Measurements from ENCODE around the gene OR5D16. TPM values are rescaled to one million over a fixed set of nuclear protein-coding genes. Genes with fewer than 3 reads are reported as not detected.
"Not testable (repeated sequence)": the region's sequence is repeated elsewhere in the genome, so short reads cannot be mapped to it uniquely, and the experiment has no call there.

The OR5D16 gene
- total RNA-seq, 1 donor from 2014 or later, result not detected

- no peaks in the 10 kb centered on the region for H3K36me3 Mint-ChIP-seq (ENCODE audit: low read depth, unreplicated experiment)
Measured at GRCh38 chr11:55849037-55849436, 10.5 kb downstream of the OR5D16 start.

GRCh38 chr11:55852141-55852540 lies 13.6 kb downstream of the OR5D16 start:
- Histone ChIP-seq H3K36me3 (ENCODE audit: insufficient read depth, low read length) (no peaks in the 10 kb centered on the region), H3K27me3 (ENCODE audit: insufficient read depth, low read length) (no peaks in the 10 kb centered on the region), H3K9me3 (ENCODE audit: insufficient read depth, low read depth, low read length) (no peaks in the 10 kb centered on the region), H2AFZ (ENCODE audit: low read depth, low read length) (no peak overlapping the region), H3K4me3 (ENCODE audit: insufficient read depth, low read depth, low read length) (no peak overlapping the region), H3K27ac (ENCODE audit: low read depth, low read length) (no peak overlapping the region), H3K4me1 (ENCODE audit: insufficient read depth, low read length) (no peaks in the 10 kb centered on the region), H3K79me2 (ENCODE audit: insufficient read depth, low read length) (no peaks in the 10 kb centered on the region), H3K4me2 (ENCODE audit: low read length) (no peak overlapping the region), H3K9ac (ENCODE audit: low read length) (no peak overlapping the region), H4K20me1 (ENCODE audit: insufficient read depth, low read length) (no peaks in the 10 kb centered on the region)
- TF ChIP-seq CTCF (IDR thresholded peaks at IDR 0.05; ENCODE audit: insufficient read depth, low read depth, low read length) (no peak), EZH2 (IDR thresholded peaks at IDR 0.05; ENCODE audit: insufficient read depth, low read length) (no peak)
- H3K9me3 Mint-ChIP-seq (ENCODE audit: unreplicated experiment), result no peaks in the 10 kb centered on the region
- H3K27me3 Mint-ChIP-seq (ENCODE audit: low read depth, unreplicated experiment), result no peaks in the 10 kb centered on the region
- no peak overlapping the region for H3K4me3 Mint-ChIP-seq (ENCODE audit: unreplicated experiment)
- FAIRE-seq (no peak), DNase-seq (ENCODE audit: low read depth) (no peak)
- no peak overlapping the region for H3K27ac Mint-ChIP-seq (ENCODE audit: unreplicated experiment)
- H3K4me1 Mint-ChIP-seq (ENCODE audit: low read depth, unreplicated experiment), result no peaks in the 10 kb centered on the region
- no peaks in the 10 kb centered on the region for H3K36me3 Mint-ChIP-seq (ENCODE audit: low read depth, unreplicated experiment)

More at GRCh38 chr11:55849037-55849436, 10.5 kb downstream of the OR5D16 start:
- TF ChIP-seq CTCF (IDR thresholded peaks at IDR 0.05; ENCODE audit: insufficient read depth, low read depth, low read length) (no peak), EZH2 (IDR thresholded peaks at IDR 0.05; ENCODE audit: insufficient read depth, low read length) (no peak)
- no peaks in the 10 kb centered on the region for H3K9me3 ChIP-seq (ENCODE audit: insufficient read depth, low read depth, low read length)
- no peak overlapping the region for H3K27ac Mint-ChIP-seq (ENCODE audit: unreplicated experiment)
- H3K27me3 ChIP-seq (ENCODE audit: insufficient read depth, low read length), result no peaks in the 10 kb centered on the region
- no peaks in the 10 kb centered on the region for H3K79me2 ChIP-seq (ENCODE audit: insufficient read depth, low read length)
- no peaks in the 10 kb centered on the region for H3K36me3 ChIP-seq (ENCODE audit: insufficient read depth, low read length)
- no peaks in the 10 kb centered on the region for H4K20me1 ChIP-seq (ENCODE audit: insufficient read depth, low read length)
- no peak overlapping the region for H3K9ac ChIP-seq (ENCODE audit: low read length)
- no peak overlapping the region for H2AFZ ChIP-seq (ENCODE audit: low read depth, low read length)
- H3K9me3 Mint-ChIP-seq (ENCODE audit: unreplicated experiment), result no peaks in the 10 kb centered on the region
- DNase-seq (ENCODE audit: low read depth), result no peak
- no peak overlapping the region for H3K4me3 ChIP-seq (ENCODE audit: insufficient read depth, low read depth, low read length)
- H3K4me2 ChIP-seq (ENCODE audit: low read length), result no peak overlapping the region
- no peak overlapping the region for H3K4me3 Mint-ChIP-seq (ENCODE audit: unreplicated experiment)
- H3K27me3 Mint-ChIP-seq (ENCODE audit: low read depth, unreplicated experiment), result no peaks in the 10 kb centered on the region
- H3K4me1 ChIP-seq (ENCODE audit: insufficient read depth, low read length), result no peaks in the 10 kb centered on the region
- no peak for FAIRE-seq
- H3K27ac ChIP-seq (ENCODE audit: low read depth, low read length), result no peak overlapping the region
- no peaks in the 10 kb centered on the region for H3K4me1 Mint-ChIP-seq (ENCODE audit: low read depth, unreplicated experiment)

GRCh38 chr11:55854704-55855103 lies 16.2 kb downstream of the OR5D16 start:
- no peaks in the 10 kb centered on the region for H3K9me3 Mint-ChIP-seq (ENCODE audit: unreplicated experiment)
- no peak for FAIRE-seq

GRCh38 chr11:55867354-55867753 lies 28.8 kb downstream of the OR5D16 start:
- H3K27me3 Mint-ChIP-seq (ENCODE audit: low read depth, unreplicated experiment); H3K9ac ChIP-seq (ENCODE audit: low read length); FAIRE-seq; H3K4me1 Mint-ChIP-seq (ENCODE audit: low read depth, unreplicated experiment); H3K27me3 ChIP-seq (ENCODE audit: insufficient read depth, low read length); H2AFZ ChIP-seq (ENCODE audit: low read depth, low read length); H3K27ac ChIP-seq (ENCODE audit: low read depth, low read length); H3K4me3 Mint-ChIP-seq (ENCODE audit: unreplicated experiment); H4K20me1 ChIP-seq (ENCODE audit: insufficient read depth, low read length); DNase-seq (ENCODE audit: low read depth); H3K4me1 ChIP-seq (ENCODE audit: insufficient read depth, low read length); H3K27ac Mint-ChIP-seq (ENCODE audit: unreplicated experiment); H3K36me3 ChIP-seq (ENCODE audit: insufficient read depth, low read length); H3K36me3 Mint-ChIP-seq (ENCODE audit: low read depth, unreplicated experiment); H3K9me3 ChIP-seq (ENCODE audit: insufficient read depth, low read depth, low read length); H3K4me3 ChIP-seq (ENCODE audit: insufficient read depth, low read depth, low read length); H3K4me2 ChIP-seq (ENCODE audit: low read length); H3K79me2 ChIP-seq (ENCODE audit: insufficient read depth, low read length): not testable (repeated sequence)
- peaks cover 11% of the 10 kb centered on the region for H3K9me3 Mint-ChIP-seq (ENCODE audit: unreplicated experiment)

More at GRCh38 chr11:55854704-55855103, 16.2 kb downstream of the OR5D16 start:
- Histone ChIP-seq H4K20me1 (ENCODE audit: insufficient read depth, low read length) (no peaks in the 10 kb centered on the region), H3K27ac (ENCODE audit: low read depth, low read length) (no peak overlapping the region), H2AFZ (ENCODE audit: low read depth, low read length) (no peak overlapping the region), H3K9ac (ENCODE audit: low read length) (no peak overlapping the region), H3K79me2 (ENCODE audit: insufficient read depth, low read length) (no peaks in the 10 kb centered on the region), H3K27me3 (ENCODE audit: insufficient read depth, low read length) (no peaks in the 10 kb centered on the region), H3K9me3 (ENCODE audit: insufficient read depth, low read depth, low read length) (no peaks in the 10 kb centered on the region), H3K4me2 (ENCODE audit: low read length) (no peak overlapping the region), H3K36me3 (ENCODE audit: insufficient read depth, low read length) (no peaks in the 10 kb centered on the region), H3K4me1 (ENCODE audit: insufficient read depth, low read length) (no peaks in the 10 kb centered on the region), H3K4me3 (ENCODE audit: insufficient read depth, low read depth, low read length) (no peak overlapping the region)
- H3K4me1 Mint-ChIP-seq (ENCODE audit: low read depth, unreplicated experiment), result no peaks in the 10 kb centered on the region
- no peaks in the 10 kb centered on the region for H3K27me3 Mint-ChIP-seq (ENCODE audit: low read depth, unreplicated experiment)
- TF ChIP-seq EZH2 (IDR thresholded peaks at IDR 0.05; ENCODE audit: insufficient read depth, low read length), result no peak
- no peak for TF ChIP-seq CTCF (IDR thresholded peaks at IDR 0.05; ENCODE audit: insufficient read depth, low read depth, low read length)
- H3K27ac Mint-ChIP-seq (ENCODE audit: unreplicated experiment), result no peak overlapping the region
- no peaks in the 10 kb centered on the region for H3K36me3 Mint-ChIP-seq (ENCODE audit: low read depth, unreplicated experiment)
- no peak overlapping the region for H3K4me3 Mint-ChIP-seq (ENCODE audit: unreplicated experiment)
- DNase-seq (ENCODE audit: low read depth), result no peak

All from astrocyte (in vitro differentiated cells and primary cell).